HG03135 (cell line): ENCODE measurements around the gene SLC12A6.
A peak's percentile ranks its signal among the peaks of the same experiment; 100 is the strongest.

Experiments
- ATAC-seq: cut with Tn5 transposase; IDR thresholded peaks from one replicate; pipeline ENCODE4 v1.9.1; 2021; ENCODE audit warnings: mild to moderate bottlenecking, moderate library complexity; ENCODE audit not compliant: unreplicated experiment

The SLC12A6 gene

GRCh38 chr15:34266751-34267150, 70.8 kb downstream of the SLC12A6 start:
- ATAC-seq: no peak

DNA sequence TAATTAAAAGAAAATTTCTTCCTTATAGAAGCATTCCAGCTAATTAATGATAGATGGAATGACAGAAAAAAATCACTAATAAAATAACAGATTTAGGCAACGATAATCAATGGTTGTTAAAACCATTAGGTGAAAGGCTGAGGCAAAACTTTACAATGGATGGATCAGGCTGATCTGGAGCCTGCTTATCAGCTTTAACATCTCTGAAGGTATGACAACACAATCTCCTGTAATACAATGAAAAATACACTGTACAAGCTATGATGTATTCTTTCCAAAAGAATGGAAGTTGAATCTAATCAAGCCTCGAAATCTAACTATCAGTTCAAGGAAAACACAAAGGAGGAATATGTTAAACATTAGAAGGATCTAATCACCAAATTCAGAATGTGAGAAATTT, 73.5 kb downstream of the SLC12A6 start:
- no peak for ATAC-seq

DNA sequence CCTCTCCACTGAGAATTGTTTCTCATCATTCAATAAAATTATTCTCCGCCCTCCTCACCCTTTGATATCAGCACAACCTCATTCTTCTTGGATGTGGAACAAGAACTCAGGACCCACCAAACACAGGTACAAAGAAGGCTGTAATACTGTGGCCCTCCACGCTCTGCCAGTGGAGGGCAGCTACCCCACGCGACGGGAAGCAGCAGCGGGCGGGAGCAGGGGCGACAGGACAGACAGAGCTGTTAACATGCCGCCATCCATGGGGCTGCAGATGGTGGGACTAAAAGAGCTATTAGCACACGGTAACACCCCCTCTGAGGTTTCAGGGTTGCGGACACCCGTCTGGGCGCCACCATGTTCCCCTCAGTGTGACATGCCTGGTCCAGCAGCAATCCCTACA, 75.2 kb downstream of the SLC12A6 start:
- ATAC-seq: no peak

DNA sequence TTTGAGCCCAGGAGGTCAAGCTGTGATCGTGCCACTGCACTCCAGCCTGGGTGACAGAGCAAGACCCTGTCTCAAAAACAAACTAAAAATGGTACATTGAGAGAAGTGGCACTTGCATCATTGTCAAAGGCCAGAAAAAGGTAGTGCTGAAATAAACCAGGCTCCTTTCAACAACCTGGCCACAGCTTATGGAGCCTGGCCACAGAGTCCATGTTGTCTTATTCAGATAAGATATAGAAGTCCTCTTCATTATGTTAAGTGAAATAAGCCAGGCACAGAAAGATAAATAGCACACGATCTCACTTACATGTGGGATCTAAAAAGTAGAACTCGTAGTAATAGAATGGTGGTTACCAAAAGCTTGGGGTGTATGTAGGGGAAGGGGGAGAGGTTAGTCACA, 78.0 kb downstream of the SLC12A6 start:
- no peak for ATAC-seq

GRCh38 chr15:34258151-34258550, 79.4 kb downstream of the SLC12A6 start:
- no peak for ATAC-seq

- no peak for ATAC-seq
Observed at GRCh38 chr15:34252545-34252944, 85.0 kb downstream of the SLC12A6 start.

- no peak for ATAC-seq
Observed at GRCh38 chr15:34248190-34248589, 89.4 kb downstream of the SLC12A6 start.

GRCh38 chr15:34246276-34246976, 91.2 kb downstream of the SLC12A6 start:
- no peak for ATAC-seq

- ATAC-seq: no peak
Observed at GRCh38 chr15:34243226-34243625, 94.4 kb downstream of the SLC12A6 start.

- ATAC-seq: no peak
Observed at GRCh38 chr15:34242331-34242710, 95.3 kb downstream of the SLC12A6 start.

- no peak for ATAC-seq
Observed at GRCh38 chr15:34241376-34242330, 95.9 kb downstream of the SLC12A6 start.

DNA sequence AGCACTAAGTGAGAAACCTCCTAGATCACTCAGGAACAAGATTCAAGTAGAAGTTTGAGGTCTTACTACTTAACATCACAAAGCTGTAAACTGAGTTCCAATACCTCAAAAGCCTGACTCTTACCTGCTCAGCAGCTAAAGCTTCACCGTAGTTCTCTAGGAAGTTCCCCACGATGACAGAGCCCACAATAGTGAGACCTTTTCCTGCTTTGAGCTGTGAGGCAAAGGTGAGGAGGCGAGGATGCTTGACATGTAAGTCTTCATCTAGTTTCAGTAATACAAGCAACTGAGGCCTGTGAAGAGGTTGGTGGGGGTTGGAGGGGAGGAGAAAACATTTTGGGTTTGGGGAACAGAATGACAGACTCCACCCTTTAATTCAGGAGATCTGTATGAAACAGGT, 97.0 kb downstream of the SLC12A6 start:
- no peak for ATAC-seq

DNA sequence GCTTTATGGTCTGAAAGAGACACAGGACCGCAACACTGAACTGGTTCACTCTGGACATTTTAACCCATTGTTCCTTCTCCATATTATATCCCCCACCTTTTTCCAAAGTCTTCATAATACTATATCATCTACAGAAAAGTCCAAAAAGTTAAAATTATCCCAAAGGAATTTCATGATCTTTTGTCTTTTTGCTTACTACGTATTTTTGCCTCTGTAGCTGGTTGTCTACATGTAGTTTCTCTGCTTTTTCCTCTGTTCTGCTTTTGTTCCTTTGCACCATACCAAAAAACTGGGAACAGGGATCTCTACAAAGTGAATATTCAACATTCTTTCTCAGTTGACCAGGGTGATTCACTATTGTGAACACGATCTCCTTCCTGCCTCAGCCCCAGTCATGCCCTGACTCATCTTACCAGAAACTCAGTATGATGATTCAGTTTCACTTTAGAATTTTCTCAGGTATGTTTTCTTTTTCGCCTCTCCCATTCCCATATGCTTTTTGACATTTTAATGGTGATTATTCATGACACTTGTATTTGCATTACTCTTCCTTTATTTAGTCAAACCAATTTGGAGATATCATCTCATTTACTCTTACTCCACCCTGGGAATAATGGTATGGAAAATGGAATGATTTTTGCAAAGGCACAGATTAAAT, 98.3 kb downstream of the SLC12A6 start:
- ATAC-seq: no peak

GRCh38 chr15:34233614-34234013, 104.0 kb downstream of the SLC12A6 start:
- ATAC-seq: no peak

DNA sequence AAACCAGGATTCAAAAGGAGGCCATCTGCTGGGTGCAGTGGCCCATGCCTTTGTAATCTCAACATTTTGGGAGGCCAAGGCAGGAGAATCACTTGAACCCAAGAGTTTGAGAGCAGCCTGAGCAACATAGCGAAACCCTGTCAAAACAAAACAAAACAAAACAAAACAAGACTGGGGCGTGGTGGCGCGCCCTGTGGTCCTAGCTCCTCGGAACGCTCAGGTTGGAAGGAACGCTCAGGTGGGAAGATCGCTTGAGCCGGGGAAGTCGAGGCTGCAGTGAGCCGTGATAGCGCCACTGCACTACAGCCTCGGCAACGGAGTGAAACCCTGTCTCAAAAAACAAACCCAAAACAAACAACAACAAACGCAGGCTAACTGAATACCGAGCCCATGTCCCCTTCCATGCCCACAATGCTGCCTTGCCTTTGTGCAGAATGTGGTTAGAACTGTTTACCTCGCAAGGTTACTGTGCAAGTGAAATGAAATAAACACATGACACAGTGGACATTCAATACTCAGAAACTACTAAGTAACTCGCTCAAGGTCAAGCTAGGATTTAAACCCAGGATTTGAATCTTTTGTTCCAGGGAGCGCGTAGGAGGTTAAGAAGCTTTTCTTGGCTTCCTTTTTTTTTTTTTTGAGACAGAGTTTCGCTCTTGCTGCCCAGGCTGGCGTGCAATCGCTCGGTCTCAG, 113.5 kb downstream of the SLC12A6 start:
- ATAC-seq: peak; percentile 4

DNA sequence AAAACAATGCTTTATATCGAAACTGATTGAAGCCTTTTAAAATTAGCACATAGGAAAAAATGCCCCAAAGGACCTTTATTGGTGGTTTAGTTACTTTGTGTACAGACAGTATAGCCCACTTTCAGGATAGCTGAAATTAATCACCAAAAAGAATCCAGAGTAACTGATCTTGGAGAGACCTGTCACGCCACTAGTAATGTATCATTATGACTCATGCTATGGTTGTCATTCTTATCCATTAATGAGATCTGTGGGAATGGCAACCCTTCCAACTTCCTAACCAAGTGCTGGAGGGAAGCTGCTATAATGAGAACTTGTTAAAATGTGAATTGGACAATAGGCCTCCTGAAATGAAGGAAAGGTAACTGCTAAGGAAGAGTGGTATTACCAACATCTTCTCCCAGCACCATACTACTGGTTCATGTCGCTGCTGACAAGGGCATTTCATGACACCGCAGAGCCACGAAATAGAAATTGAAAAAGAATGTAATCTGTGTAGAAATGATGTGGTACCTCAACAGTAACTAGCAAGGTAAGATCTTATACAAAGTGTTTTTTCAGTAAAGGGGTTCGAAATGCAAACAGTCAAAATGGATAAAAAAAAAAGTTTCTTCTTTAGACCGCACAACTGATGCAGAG, 119.9 kb downstream of the SLC12A6 start:
- ATAC-seq: no peak

DNA sequence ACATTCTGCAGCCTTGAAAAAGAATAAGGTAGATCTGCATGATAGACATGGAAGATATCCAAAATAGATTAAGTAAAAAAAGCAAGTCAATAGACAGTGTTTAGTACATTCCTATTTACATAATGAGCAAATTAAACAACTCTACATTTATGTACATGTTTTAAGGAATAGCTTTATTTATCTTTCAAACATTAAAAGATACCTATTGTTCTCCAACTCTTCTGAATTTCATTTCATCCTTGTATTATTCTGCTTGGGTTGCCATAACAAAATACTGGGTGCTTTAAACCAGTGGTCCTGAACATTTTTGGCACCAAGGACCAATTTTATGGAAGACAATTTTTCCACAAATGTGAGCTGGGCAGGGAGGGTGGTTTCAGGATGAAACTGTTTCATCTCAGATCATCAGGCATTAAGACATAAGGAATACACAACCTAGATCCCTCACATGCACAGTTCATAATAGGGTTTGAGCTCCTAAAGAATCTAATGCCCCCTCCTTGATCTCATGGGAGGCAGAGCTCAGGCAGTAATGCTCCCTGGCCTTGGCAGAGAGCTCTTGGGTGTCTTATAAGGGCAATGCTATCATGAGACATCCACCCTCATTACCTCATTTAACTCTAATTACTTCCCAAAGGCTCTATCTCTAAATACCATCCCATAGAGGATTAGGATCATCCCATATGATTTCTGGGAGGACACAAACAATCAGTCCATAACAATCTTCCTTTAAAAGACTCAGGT, 120.9 kb downstream of the SLC12A6 start:
- ATAC-seq: no peak

DNA sequence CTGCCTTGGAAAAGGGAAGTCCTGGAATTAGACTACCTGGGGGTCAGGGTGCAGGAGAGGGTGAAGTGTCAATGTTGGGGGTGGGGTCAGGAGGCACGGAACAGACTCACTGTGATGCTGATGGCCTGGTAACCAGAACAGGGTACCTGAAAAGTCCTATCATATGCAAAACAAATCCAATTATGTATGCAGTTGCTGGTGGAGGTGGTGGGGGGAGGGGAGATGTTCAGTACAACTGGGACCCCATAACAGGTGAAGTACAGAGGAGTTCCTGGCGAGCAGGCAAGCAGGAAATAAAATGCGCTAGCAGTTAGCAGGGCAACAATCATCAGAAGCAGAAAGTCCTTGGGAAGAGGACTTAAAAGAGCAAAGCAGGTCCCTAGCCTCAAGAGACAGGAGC, 123.4 kb downstream of the SLC12A6 start:
- ATAC-seq: no peak

DNA sequence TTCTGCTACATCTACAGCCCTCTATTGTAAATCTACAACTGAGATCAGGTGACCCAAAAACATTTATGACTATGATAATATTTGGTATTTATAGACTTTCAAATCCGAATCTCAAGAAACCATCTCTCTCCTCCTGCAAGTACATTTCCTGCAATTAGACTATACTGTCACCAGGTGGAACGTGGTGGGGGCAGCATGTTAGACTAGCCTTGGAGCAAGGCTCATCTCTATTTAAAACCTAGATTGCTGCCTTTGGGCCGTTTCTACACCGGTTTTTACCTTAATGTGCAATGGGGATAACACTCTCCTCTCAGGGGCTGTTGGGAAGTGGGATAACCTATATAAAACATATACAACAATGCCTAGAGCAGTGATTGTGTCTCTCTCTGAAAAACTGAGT, 123.9 kb downstream of the SLC12A6 start:
- ATAC-seq: no peak
